OCI-LY1 (cell line): ENCODE results near the gene SMAD3.

Experiments used
- H2AFZ ChIP-seq: fragments of 200-600 bp; sonication (generic), shearing (Covaris generic); 2 replicates; pipeline ENCODE4 v1.6.0; 2014; ENCODE audit warnings: antibody characterized with exemption, mild to moderate bottlenecking, low read length
- H3F3A ChIP-seq: fragments of 200-600 bp; sonication (generic), shearing (Covaris generic); 2 replicates; pipeline ENCODE4 v1.6.0; 2014; ENCODE audit warnings: mild to moderate bottlenecking, antibody characterized with exemption, low read length, moderate library complexity; ENCODE audit not compliant: insufficient read depth
- H3K27ac ChIP-seq: fragments of 200-600 bp; sonication (generic); 2 replicates; pipeline ENCODE4 v1.5.1; 2014; ENCODE audit warnings: low read length, mixed run types, mild to moderate bottlenecking, low read depth; ENCODE audit not compliant: poor library complexity, severe bottlenecking
- H3K27me3 ChIP-seq: fragments of 200-600 bp; sonication (generic); 2 replicates; pipeline ENCODE4 v1.6.0; 2014; ENCODE audit warnings: antibody characterized with exemption, mild to moderate bottlenecking, low read length, moderate library complexity; ENCODE audit not compliant: insufficient read depth
- H3K36me3 ChIP-seq: fragments of 200-600 bp; sonication (generic); 2 replicates; pipeline ENCODE4 v1.6.1; 2014; ENCODE audit warnings: mild to moderate bottlenecking, antibody characterized with exemption, low read length, moderate library complexity, mixed read lengths; ENCODE audit not compliant: insufficient read depth
- H3K4me1 ChIP-seq: fragments of 200-600 bp; sonication (generic); 2 replicates; pipeline ENCODE4 v1.5.1; 2014; ENCODE audit warnings: mild to moderate bottlenecking, low read length, moderate library complexity; ENCODE audit not compliant: insufficient read depth, severe bottlenecking
- H3K4me2 ChIP-seq: fragments of 200-600 bp; sonication (generic), shearing (Covaris generic); 2 replicates; pipeline ENCODE4 v1.6.1; 2014; ENCODE audit warnings: low read length
- H3K4me3 ChIP-seq: fragments of 200-600 bp; sonication (generic); 2 replicates; pipeline ENCODE4 v1.5.1; 2014; ENCODE audit warnings: low read length, low read depth, mild to moderate bottlenecking, mixed read lengths; ENCODE audit not compliant: poor library complexity, severe bottlenecking
- H3K79me2 ChIP-seq: fragments of 200-600 bp; shearing (Covaris generic); 2 replicates; pipeline ENCODE4 v1.6.1; 2016; ENCODE audit warnings: mixed run types, low read length, mixed read lengths; ENCODE audit not compliant: insufficient read depth
- H3K9ac ChIP-seq: fragments of 200-600 bp; sonication (generic), shearing (Covaris generic); 2 replicates; pipeline ENCODE4 v1.6.1; 2014; ENCODE audit warnings: mild to moderate bottlenecking, low read length, mixed read lengths
- H3K9me2 ChIP-seq: fragments of 200-600 bp; sonication (generic), shearing (Covaris generic); 2 replicates; pipeline ENCODE4 v1.6.1; 2014; ENCODE audit warnings: low read depth, mild to moderate bottlenecking, low read length, mixed read lengths
- H3K9me3 ChIP-seq: fragments of 200-600 bp; shearing (Covaris generic); 2 replicates; pipeline ENCODE4 v1.6.1; 2014; ENCODE audit warnings: low read length, mixed read lengths
- H4K20me1 ChIP-seq: fragments of 200-600 bp; sonication (generic), shearing (Covaris generic); 2 replicates; pipeline ENCODE4 v1.6.0; 2016; ENCODE audit warnings: mild to moderate bottlenecking, low read length; ENCODE audit not compliant: insufficient read depth
- CTCF ChIP-seq: fragments of 200-600 bp; sonication (generic), shearing (Covaris generic); IDR thresholded peaks from 2 replicates; pipeline ENCODE4 v1.5.1; 2017; ENCODE audit warnings: mild to moderate bottlenecking, antibody characterized with exemption, low read length, moderate library complexity, mixed read lengths
- EZH2 ChIP-seq: fragments of 200-600 bp; sonication (generic), shearing (Covaris generic); IDR thresholded peaks from 2 replicates; pipeline ENCODE4 v1.8.0; 2017; ENCODE audit warnings: borderline replicate concordance, mixed run types, mild to moderate bottlenecking, antibody characterized with exemption, low read length, moderate library complexity, mixed read lengths

SMAD3 gene

DNA sequence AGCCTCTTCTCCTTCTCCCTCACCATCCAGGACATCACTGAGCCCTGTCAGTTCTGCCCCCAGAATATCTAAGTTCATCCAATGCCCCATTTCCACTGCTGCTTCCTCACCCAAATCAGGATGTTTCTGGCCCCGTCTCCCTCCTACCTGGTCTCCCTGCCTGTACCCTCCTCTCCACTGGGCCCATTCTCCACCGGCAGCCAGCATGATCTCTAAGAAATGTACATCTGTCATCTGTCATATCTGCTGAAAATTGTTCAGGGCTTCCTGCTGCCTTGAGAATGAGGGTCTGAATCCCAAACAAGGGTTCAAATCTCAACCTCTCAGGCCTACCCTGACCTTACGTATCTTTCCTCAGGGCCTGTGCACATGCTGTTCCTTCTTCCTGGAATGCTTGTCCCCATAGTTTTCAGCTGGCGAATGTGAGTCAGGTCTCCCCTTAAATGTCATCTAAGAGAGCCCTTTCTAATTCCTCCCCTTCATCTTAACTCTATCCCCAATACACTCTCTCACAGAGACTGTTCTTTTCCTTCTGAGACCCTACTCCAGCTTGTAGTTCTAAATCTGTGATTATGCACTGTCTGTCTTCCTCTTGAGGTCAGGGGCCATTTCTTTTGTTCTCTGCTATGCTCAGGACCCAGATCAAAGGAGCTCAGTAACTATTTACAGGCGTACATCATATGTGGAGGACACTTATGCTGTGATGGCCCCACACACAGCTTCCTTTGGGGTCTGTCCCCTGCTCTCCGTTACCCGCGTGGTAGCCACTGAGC, 40.8 kb downstream of the SMAD3 start:
- TF ChIP-seq CTCF, result no peak
- TF ChIP-seq EZH2, result no peak
- peak overlapping the region; percentile 13; the same call in 1 of the 2 replicates for H3K9ac ChIP-seq
- no peaks in the 10 kb centered on the region for H3K9me2 ChIP-seq
- peak overlapping the region; percentile 10; the same call in 1 of the 2 replicates for H3K4me2 ChIP-seq
- H3K4me1 ChIP-seq, result peaks cover 99% of the 10 kb centered on the region
- H3K9me3 ChIP-seq, result peaks cover 4% of the 10 kb centered on the region
- peaks cover 14% of the 10 kb centered on the region; the same call in 1 of the 2 replicates for H3K36me3 ChIP-seq
- no peaks in the 10 kb centered on the region for H4K20me1 ChIP-seq
- H3K4me3 ChIP-seq, result no peak overlapping the region
- H3K79me2 ChIP-seq, result peaks cover 40% of the 10 kb centered on the region
- no peak overlapping the region for H2AFZ ChIP-seq
- H3F3A ChIP-seq, result no peaks in the 10 kb centered on the region
- peak overlapping the region; percentile 99 for H3K27ac ChIP-seq
- no peaks in the 10 kb centered on the region for H3K27me3 ChIP-seq

GRCh38 chr15:67106764-67107013, 41.3 kb downstream of the SMAD3 start:
- Histone ChIP-seq H3K27ac (peak overlapping the region; percentile 99), H3K4me2 (peak overlapping the region; percentile 10; the same call in 1 of the 2 replicates), H3K36me3 (peaks cover 19% of the 10 kb centered on the region; the same call in 1 of the 2 replicates), H3K4me3 (no peak overlapping the region), H3K4me1 (peaks cover 94% of the 10 kb centered on the region), H4K20me1 (no peaks in the 10 kb centered on the region), H3K9ac (no peak overlapping the region; the same call in 1 of the 2 replicates), H2AFZ (no peak overlapping the region), H3K79me2 (peaks cover 45% of the 10 kb centered on the region), H3K9me3 (peaks cover 8% of the 10 kb centered on the region), H3K27me3 (no peaks in the 10 kb centered on the region), H3F3A (no peaks in the 10 kb centered on the region), H3K9me2 (no peaks in the 10 kb centered on the region)
- TF ChIP-seq EZH2, result no peak
- TF ChIP-seq CTCF, result no peak

DNA sequence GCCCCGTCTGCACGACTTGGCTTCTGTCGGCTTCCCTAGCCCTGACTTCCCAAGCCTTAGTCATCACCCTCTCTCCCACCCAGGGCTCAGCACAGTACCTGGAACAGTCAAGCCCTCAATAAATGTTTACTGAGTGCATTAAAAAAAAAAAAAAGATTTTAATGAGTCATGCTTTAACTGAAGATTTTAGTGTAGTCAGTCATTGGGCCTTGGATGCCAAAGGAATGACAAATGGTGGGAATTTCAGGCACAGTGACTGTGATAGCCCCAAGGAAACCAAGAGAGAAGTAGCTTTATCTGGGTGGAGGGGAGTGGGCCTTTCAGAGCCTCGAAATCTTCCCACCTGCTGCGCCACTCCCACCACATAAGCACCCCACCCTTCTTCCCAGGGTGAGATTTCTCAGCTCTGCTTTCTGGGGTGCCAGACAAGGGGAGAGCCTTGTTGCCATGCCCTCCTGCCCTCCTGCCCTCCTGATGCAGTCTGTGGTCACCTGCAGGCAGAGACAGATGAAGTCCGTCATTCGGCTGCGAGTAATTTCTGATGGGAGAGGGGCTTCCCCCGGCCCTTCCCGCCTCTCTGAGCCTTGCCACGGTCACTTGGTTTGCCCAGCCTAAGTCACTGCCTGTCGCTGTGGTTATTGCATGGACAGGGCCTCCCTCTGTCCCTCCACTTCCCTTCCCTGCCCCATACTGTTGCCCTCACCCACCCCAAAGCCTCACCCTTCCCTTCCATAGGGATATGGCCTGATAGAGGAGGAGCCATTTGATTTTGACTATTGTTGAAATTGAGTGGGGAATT, 41.8 kb downstream of the SMAD3 start:
- H3K9me2 ChIP-seq, result no peaks in the 10 kb centered on the region
- TF ChIP-seq EZH2 (no peak), CTCF (no peak)
- peaks cover 88% of the 10 kb centered on the region for H3K4me1 ChIP-seq
- H4K20me1 ChIP-seq, result no peaks in the 10 kb centered on the region
- H3K27ac ChIP-seq, result peak overlapping the region; percentile 99
- H3F3A ChIP-seq, result no peaks in the 10 kb centered on the region
- no peak overlapping the region for H2AFZ ChIP-seq
- no peak overlapping the region for H3K4me3 ChIP-seq
- H3K4me2 ChIP-seq, result no peak overlapping the region; the same call in 1 of the 2 replicates
- H3K27me3 ChIP-seq, result no peaks in the 10 kb centered on the region
- no peak overlapping the region; the same call in 1 of the 2 replicates for H3K9ac ChIP-seq
- H3K79me2 ChIP-seq, result peaks cover 46% of the 10 kb centered on the region
- H3K36me3 ChIP-seq, result peaks cover 20% of the 10 kb centered on the region; the same call in 1 of the 2 replicates
- H3K9me3 ChIP-seq, result peaks cover 8% of the 10 kb centered on the region
